HG03045 (cell line): ENCODE results near the gene BMP6.

Experiments used
- ATAC-seq: cut with Tn5 transposase; IDR thresholded peaks from one replicate; pipeline ENCODE4 v1.9.1; 2021; ENCODE audit warnings: mild to moderate bottlenecking, moderate library complexity; ENCODE audit not compliant: unreplicated experiment

The BMP6 gene

DNA sequence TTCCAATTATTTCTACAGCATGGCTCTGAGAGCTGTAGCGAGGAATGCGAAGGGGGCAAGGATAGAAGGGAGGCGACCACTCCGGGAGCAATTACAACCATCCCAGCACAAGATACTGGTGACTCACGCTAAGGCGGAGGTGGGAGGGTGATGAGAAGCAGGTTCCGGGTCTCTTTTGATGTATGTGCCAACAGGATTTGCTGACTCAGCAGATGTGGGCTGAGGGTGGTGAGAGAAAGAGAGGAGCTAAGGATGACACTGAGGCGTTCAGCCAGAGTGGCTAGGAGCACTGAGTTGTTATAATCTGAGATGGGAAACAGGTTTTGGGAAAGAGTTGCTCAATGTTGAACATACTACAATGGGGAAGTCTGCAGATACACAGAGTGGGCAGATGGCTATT is 194.0 kb downstream of the BMP6 start:
- ATAC-seq, result no peak

DNA sequence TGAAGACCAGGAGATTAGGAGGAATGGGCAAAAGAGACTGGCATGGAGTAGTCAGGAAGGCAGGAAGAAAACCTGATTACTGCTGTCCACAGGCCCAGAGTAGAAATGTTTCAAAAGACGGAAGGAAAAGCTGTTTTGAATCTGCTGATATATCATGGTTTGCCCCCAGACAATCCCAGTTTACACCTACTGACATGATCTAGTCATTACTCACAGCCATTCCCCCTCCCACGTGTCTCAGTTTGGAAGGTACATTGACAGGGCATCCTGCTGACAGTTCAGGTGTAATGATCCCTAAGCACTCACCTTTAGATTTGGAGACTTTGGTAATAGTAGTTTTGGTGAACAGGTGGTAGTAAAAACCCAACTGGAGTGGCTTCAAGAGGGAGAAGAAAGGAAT is 194.5 kb downstream of the BMP6 start:
- no peak for ATAC-seq

- no peak for ATAC-seq
These were observed 195.1 kb downstream of the BMP6 start for GRCh38 chr6:7921046-7921445.

DNA sequence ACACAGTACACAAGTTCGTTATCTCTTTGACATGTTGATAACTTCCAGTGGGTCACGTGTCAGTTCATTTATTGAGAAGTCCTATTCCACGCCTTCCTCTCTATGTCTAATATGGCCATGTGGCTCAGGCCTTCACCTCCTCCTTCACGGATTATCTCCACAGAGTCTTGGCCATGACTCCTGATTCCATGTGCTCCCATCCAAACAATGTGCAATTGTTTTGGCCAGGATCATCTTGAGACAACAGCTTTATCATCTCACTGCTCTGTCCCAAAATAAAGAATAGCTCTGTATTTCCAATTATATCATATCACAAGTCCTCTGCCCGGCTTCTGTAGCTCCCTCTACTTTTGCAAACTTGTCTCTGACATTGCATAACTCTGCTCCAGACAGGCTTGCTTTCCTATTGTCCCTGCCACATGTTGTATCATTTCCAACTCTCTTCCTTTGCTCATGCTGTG is 195.8 kb downstream of the BMP6 start:
- no peak for ATAC-seq

DNA sequence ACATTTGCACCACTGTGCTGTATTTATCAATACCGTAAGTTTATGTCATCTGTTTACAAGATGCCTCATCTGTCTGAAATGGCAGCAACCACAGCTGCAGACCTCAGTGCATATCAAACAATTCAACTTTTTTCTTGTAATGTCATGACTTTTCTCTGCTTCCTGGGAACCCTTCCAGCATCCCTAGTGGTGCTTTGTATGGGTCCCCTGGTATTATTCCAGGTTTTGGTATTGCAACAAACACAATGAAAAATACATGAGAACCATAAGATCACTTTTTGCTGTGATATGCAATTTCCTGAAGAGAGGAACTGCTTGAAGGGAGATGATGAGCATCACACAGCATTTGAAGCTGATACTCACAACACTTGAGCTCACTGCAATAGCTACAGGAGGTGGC is 196.7 kb downstream of the BMP6 start:
- ATAC-seq, result no peak

DNA sequence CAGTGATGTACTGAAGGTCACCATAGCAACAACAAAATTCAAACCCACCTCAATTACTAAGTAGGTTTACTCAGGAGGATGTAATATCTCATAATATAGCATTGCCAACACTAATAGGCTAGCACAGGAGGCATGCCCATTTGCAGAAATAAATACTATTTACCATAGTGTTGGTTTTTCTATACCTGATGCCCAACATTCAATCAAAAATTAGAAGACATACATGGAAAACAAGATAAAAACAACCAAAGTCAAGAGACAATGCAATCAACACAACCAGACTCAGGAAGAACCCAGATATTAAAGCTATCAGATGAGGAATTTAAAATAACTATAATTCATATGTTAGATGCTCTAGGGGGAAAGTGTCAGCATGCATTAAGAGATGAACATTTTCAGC is 199.0 kb downstream of the BMP6 start:
- no peak for ATAC-seq
